GM08714 (cell line): Measurements from ENCODE around the gene OBSCN.

Experiments
- H3K4me3 ChIP-seq: fragments of 200-500 bp; sonication (Bioruptor generic); 2 replicates; pipeline ENCODE4 v1.5.1; 2014; ENCODE audit warnings: mild to moderate bottlenecking, low read length, inconsistent platforms
- ZNF274 ChIP-seq: IDR thresholded peaks from 2 replicates; pipeline ENCODE4 v1.6.1; 2012; ENCODE audit warnings: mild to moderate bottlenecking, low read depth, low read length

OBSCN gene, protein sequence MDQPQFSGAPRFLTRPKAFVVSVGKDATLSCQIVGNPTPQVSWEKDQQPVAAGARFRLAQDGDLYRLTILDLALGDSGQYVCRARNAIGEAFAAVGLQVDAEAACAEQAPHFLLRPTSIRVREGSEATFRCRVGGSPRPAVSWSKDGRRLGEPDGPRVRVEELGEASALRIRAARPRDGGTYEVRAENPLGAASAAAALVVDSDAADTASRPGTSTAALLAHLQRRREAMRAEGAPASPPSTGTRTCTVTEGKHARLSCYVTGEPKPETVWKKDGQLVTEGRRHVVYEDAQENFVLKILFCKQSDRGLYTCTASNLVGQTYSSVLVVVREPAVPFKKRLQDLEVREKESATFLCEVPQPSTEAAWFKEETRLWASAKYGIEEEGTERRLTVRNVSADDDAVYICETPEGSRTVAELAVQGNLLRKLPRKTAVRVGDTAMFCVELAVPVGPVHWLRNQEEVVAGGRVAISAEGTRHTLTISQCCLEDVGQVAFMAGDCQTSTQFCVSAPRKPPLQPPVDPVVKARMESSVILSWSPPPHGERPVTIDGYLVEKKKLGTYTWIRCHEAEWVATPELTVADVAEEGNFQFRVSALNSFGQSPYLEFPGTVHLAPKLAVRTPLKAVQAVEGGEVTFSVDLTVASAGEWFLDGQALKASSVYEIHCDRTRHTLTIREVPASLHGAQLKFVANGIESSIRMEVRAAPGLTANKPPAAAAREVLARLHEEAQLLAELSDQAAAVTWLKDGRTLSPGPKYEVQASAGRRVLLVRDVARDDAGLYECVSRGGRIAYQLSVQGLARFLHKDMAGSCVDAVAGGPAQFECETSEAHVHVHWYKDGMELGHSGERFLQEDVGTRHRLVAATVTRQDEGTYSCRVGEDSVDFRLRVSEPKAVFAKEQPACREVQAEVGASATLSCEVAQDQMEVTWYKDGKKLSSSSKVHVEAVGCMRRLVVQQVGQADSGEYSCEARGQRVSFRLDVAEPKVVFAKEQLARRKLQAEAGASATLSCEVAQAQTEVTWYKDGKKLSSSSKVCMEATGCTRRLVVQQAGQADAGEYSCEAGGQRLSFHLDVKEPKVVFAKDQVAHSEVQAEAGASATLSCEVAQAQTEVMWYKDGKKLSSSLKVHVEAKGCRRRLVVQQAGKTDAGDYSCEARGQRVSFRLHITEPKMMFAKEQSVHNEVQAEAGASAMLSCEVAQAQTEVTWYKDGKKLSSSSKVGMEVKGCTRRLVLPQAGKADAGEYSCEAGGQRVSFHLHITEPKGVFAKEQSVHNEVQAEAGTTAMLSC (N-terminal part only)

DNA sequence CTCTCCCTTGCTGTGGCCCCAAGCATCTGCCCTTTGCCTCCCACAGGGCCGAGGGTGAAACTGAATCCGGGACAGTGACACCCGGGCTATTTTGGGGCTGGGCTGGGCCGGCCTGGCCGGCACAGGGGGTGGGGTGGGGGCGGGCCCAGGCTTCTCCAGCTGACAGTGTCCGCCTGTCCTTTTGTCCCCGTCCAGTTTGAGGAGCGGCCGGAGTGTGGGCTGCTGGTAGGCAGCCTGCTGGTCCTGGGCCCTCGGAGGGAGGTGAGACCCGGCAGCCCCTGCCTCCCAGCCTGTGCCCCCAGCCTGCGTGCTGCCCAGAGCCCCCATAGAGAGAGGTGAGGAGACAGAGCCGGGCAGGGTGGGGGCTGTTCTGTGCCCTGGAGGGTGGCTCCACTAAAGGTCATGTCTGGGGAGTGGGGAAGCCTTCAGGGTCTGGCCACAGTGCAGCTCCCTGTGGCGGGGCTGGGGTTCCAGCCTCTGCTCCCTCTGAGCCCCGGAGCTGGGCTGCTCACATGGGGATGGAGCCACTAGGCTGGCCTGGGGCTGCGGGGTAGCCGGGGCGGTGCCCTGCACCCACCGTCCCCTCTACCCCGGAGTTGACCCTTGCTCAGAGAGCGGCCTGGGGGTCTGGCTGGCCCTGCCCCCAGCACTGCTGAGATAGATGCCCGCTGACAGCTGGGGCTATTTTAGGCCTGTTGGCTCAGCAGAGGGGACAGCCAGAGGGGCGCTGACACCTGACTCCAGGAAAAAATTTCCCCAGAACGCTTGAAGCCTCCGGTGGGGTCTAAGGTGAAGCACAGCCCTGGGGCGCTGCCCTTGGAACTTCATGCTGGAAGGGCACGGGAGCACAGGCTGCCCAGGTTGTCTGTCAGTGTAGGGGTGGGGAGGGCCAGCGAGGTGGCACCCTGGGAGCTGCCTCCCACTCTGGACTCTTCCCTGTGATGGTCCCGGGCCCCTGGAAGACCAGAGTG lies at the start of gene OBSCN:
OBSCN (plus strand) TSS at position 194 of the 971 bp plus-strand sequence. CDS start 3,740 bp downstream, outside the sequence.
- TF ChIP-seq ZNF274, result no peak
- H3K4me3 ChIP-seq, result no peak within 1 kb of the TSS

DNA sequence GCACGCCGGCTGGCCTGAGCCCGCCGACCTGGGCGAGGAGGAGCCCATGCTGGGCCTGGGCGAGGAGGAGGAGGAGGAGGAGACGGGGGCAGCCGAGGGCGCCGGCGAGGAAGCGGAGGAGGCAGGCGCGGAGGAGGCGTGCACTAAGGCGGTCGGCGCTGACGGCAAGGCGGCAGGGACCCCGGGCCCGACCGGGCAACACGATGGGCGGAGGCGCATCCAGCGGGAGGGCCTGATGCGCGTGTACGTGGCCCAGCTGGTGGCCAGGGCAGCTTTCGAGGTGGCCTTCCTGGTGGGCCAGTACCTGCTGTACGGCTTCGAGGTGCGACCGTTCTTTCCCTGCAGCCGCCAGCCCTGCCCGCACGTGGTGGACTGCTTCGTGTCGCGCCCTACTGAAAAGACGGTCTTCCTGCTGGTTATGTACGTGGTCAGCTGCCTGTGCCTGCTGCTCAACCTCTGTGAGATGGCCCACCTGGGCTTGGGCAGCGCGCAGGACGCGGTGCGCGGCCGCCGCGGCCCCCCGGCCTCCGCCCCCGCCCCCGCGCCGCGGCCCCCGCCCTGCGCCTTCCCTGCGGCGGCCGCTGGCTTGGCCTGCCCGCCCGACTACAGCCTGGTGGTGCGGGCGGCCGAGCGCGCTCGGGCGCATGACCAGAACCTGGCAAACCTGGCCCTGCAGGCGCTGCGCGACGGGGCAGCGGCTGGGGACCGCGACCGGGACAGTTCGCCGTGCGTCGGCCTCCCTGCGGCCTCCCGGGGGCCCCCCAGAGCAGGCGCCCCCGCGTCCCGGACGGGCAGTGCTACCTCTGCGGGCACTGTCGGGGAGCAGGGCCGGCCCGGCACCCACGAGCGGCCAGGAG lies 49.5 kb upstream of the OBSCN start:
- H3K4me3 ChIP-seq, result no peak overlapping the region
- TF ChIP-seq ZNF274, result no peak

DNA sequence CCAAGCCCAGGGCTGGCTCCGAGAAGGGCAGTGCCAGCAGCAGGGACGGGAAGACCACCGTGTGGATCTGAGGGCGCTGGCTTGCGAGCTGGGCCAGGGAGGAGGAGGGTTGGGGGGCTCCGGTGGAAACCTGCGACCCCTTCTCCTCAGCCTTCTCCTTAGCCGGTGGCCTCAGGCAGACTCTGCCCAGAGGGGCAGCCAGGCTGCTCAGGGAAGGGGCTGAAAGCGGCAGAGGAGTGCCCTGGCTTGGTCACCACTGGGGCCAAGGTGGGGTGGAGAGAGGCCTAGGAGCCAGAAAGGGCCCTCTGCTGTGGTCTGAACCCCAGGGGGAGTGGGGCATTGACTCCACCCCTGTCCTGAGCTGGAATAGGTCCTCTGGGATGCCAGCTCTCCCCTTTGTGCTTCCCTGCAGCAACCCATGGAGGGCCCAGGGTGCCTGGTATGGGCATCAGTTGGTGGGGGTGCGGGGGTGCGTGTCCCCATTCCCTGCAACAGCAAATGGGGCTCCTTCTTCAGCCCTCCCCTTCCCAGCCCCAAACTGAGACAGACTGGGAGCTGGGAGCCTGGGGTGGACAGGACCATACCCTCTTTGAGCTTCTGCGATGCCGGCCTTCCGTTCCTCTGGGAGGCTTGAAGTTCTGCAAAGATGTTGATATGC lies 48.7 kb upstream of the OBSCN start:
- TF ChIP-seq ZNF274, result no peak
- no peak overlapping the region for H3K4me3 ChIP-seq

DNA sequence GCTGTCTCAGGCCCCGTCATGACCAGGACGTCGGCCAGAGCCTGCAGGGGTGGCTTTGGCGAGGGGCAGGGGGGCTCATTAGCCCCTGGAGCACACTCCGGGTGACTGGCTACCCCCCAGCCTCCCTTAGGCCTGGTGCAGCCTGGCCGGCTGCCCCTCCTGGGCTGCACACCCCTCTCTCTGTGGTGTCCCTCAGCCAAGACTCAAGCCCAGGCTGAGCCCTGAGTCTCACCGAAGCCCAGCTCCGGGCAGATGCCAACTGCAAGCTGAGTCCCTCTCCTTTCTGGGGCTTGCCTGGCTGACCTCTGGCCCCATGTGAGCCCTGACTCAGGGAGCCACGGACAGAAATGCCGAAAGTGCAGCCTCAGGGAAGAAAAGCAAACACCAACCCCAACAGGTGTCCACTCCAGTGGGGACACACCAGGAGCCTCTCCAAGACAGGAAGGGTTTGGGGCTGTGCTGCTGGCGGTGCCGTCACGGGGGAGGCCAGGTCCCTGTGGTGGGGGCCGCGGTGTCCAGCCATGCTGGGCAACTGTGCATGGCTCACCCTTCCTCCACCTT lies 47.6 kb upstream of the OBSCN start:
- TF ChIP-seq ZNF274, result no peak
- H3K4me3 ChIP-seq, result no peak overlapping the region

DNA sequence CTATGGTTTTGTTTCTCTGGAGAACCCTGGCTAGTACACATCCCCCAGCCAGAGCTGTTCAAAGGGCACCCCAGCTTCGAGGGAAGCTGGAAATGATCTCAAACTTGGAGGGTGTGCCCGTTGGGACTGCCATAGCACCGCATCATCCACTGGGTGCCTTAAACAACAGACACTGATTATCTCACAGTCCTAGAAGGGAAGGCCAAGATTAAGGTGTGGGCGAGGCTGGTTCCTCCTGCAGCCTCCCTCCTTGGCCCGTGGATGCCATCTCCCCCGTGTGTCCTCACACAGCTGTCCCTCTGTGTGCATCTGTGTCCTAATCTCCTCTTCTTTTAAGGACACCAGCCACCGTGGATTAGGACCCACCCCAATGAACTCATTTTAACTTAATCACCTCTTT lies 46.5 kb upstream of the OBSCN start:
- no peak for TF ChIP-seq ZNF274

DNA sequence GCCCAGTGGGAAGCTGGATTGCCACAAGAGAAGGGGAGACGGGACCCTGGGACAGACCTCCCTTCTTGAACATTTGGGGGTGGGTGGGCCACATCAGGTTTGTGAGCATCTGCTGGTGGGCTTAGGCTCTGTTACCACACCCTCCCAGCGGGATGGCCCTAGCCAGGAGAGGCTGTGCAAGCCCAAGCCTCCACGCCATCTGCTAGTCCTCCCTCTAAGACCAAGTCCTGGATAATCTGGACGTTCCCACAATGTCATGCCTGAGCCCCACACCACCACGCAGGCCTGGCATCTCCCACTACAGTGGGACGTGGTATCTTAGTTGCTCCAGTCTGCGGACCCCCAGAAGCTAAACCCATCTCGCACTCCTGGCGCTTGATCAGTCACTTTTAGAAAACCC lies 46.0 kb upstream of the OBSCN start:
- no peak for TF ChIP-seq ZNF274
- H3K4me3 ChIP-seq, result no peak overlapping the region

More for the DNA sequence above, 46.5 kb upstream of the OBSCN start:
- H3K4me3 ChIP-seq, result no peak overlapping the region

DNA sequence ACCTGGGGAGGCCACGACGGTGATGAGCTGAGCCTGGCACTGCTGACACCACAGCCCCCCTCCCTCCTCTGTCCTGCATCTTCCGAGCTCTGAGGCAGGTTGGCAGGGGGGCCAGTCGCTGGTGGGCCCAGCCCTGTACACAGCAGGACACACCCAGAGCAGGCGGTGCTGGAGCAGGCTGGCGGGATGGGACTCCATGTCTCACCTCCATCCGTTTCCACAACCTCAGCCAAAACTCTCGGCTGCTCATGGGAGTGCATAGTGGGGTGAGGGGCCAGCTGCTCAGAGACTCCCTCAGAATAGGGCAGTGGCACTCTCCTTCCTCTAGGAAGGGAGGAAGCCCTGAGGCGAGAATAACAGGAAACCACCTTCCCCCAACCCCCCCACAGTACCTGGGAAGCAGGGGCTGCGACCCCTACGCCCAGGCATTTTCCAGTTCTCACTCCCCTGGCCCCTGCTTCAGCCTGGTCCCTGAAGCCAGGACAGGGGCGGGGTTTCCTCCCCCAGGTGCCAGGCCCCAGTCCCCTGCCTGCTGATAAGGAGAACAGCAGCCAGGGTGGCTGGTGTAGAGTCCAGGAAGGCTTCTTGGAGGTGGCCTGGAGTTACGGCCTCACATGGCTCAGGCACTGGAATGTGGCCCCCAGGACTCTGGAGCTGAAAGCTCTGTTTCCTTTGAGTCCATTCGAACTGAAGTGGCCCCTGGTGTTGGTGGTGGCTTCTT lies 45.4 kb upstream of the OBSCN start:
- H3K4me3 ChIP-seq, result no peak overlapping the region
- TF ChIP-seq ZNF274, result no peak

DNA sequence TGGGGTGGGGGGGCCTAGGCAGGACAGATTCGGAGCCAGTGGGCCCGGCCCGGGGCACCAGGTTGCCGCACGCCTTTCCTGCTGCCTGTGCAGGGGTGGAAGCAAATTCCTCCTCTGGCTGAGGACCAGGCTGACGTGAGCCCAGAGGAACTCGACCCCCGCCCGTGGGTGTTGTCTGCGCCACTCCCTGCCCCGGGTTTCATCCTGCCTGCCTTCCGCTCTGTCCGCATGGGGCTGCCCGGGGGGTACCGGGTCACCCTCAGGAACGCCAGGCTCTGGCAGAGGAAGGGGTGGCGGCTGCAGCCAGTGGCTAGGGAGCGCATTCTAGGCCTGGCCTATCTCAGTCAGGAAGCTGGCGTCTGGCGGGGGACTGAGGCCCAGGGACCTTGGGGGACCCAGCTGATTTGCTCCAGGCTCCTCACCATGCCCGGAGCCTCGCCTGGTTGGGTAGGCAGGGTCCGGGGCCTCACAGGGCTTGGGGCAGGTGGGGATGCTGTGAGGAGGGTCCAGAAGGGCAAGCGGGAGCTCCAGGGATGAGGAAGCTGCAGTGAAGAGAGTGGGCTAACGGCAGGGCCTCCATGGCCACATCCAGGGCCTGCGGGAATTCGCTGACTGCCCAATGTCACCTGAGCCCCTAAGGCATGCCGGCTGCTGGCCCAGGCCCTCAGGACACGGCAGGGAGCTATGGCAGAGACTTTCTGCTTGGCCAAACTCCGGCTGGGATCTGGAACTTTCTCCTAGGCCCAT lies 44.7 kb upstream of the OBSCN start:
- H3K4me3 ChIP-seq, result no peak overlapping the region
- TF ChIP-seq ZNF274, result no peak

DNA sequence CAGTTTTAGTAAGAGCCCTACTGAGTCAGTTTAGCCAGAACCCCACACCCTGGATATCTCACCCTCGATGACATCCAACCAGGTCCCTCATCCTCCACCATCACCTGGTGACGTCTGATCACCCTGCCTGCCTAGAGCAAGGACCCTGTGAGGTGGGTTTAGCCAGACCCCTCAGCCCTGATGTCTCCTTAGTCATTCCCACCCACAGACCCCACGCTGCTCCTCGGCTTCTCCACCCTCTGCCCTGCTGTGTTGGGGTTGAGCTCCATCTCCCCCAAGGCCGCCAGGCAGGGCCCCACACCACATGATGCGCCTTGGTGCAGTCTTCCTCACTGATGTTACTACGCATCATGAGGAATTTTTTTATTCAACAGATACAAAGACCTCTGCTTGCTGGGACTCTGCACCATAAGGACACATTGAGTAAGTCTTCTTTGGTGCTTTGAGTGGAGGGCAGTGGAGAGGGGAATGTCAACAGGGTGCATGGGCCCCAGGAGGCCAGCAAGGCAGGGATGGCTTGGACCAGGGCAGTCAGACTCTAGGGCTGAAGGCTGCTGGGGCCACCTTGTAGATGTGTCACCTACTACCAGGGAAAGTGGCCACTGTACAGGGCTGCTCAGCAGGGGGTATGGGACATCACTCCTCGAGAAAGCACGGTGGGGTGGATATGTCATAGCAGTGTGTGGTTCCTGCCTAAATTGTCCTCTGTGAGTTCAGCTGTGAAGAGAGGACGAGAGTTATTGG lies 43.9 kb upstream of the OBSCN start:
- TF ChIP-seq ZNF274, result no peak
- no peak overlapping the region for H3K4me3 ChIP-seq
